HCT116 (cell line): ENCODE measurements around the gene TRAF3. TPM values are rescaled to one million over a fixed set of nuclear protein-coding genes. Genes with fewer than 3 reads are reported as not detected.

ENCODE experiments used
- ATAC-seq: fragments of 200-7000 bp; cut with Tn5 transposase; 2 replicates; pipeline ENCODE4 v1.9.1; 2020; ENCODE audit warnings: mild to moderate bottlenecking, moderate library complexity
- BruUV-seq: library from RNA; stranded (reverse); fragments of 400-500 nt; replicated peaks from 2 replicates; lab custom pipeline; 2021; lab: Mats Ljungman, UMichigan
- CTCF ChIA-PET: fragments of 300-600 bp; sonication (Branson Sonifier 250); formaldehyde crosslinking; loops from one replicate; lab custom pipeline; 2021; ENCODE audit warnings: antibody characterized with exemption; lab: Charles Lee
- POLR2A ChIA-PET: fragments of 300-600, 350-600 bp; sonication (Branson Sonifier 250); formaldehyde crosslinking; loops from one replicate; lab custom pipeline; 2021; ENCODE audit warnings: antibody characterized with exemption; lab: Charles Lee
- RAD21 ChIA-PET, 2 experiments: fragments of 300-600 bp; sonication (Branson Sonifier 250); formaldehyde crosslinking; loops; one replicate each; lab custom pipeline; 2023; ENCODE audit warnings: low total read pairs in 2 of 2; ENCODE audit not compliant: uncharacterized antibody in 2 of 2, unreplicated experiment in 2 of 2, low non-redundant PET in 1 of 2; lab: Charles Lee
- DNase-seq: peaks from one replicate; pipeline ENCODE4 v3.0.0-alpha.2; 2010; ENCODE audit warnings: low read depth, low spot score
- H2AFZ ChIP-seq: fragments of 200-600 bp; shearing (Covaris generic), sonication (generic); 2 replicates; pipeline ENCODE4 v1.6.1; 2017; ENCODE audit warnings: low read depth, mixed run types, mixed read lengths, antibody characterized with exemption, low read length; ENCODE audit not compliant: poor library complexity, severe bottlenecking
- H3K27ac ChIP-seq: 2 replicates; pipeline ENCODE4 v1.5.1; 2012; ENCODE audit warnings: low read depth, low read length
- H3K27me3 ChIP-seq: fragments of 200-600 bp; sonication (generic); 2 replicates; pipeline ENCODE4 v1.6.1; 2016; ENCODE audit warnings: mixed run types, low read length, mixed read lengths; ENCODE audit not compliant: insufficient read depth
- H3K36me3 ChIP-seq, 2 experiments: fragments of 200-500 bp in 1 of 2; fragments of 200-600 bp in 1 of 2; sonication (Bioruptor generic) in 1 of 2; sonication (generic) in 1 of 2; 2 replicates each; pipeline versions ENCODE4 v1.5.1 to v1.6.1; 2014 to 2016; ENCODE audit warnings: low read length in 2 of 2, inconsistent platforms in 1 of 2, mixed read lengths in 1 of 2, mixed run types in 1 of 2; ENCODE audit not compliant: insufficient read depth in 2 of 2, control insufficient read depth in 1 of 2
- H3K4me1 ChIP-seq, 2 experiments: fragments of 200-600 bp in 1 of 2; sonication (generic) in 1 of 2; 2 replicates each; pipeline versions ENCODE4 v1.5.1 to v1.6.1; 2012 to 2017; ENCODE audit warnings: low read length in 2 of 2, inconsistent platforms in 1 of 2, mild to moderate bottlenecking in 1 of 2, mixed read lengths in 1 of 2, mixed run types in 1 of 2, moderate library complexity in 1 of 2; ENCODE audit not compliant: insufficient read depth in 2 of 2, control insufficient read depth in 1 of 2
- H3K4me2 ChIP-seq: fragments of 200-600 bp; sonication (generic); 2 replicates; pipeline ENCODE4 v1.6.1; 2017; ENCODE audit warnings: mixed run types, low read length, mixed read lengths
- H3K4me3 ChIP-seq, 2 experiments: fragments of 200-600 bp in 1 of 2; sonication (generic) in 1 of 2; replicated peaks in 1 of 2; 2 replicates each; pipeline ENCODE4 v1.5.1; 2011 to 2016; ENCODE audit warnings: low read length in 2 of 2, control low read depth in 1 of 2, low read depth in 1 of 2, mild to moderate bottlenecking in 1 of 2, mixed read lengths in 1 of 2, mixed run types in 1 of 2
- H3K79me2 ChIP-seq: fragments of 200-600 bp; sonication (generic); 2 replicates; pipeline ENCODE4 v1.6.1; 2017; ENCODE audit warnings: mild to moderate bottlenecking, mixed run types, low read length, moderate library complexity, mixed read lengths; ENCODE audit not compliant: insufficient read depth
- H3K9ac ChIP-seq: fragments of 200-600 bp; sonication (generic); 2 replicates; pipeline ENCODE4 v1.6.1; 2016; ENCODE audit warnings: low read length, mixed read lengths
- H3K9me2 ChIP-seq: fragments of 200-600 bp; sonication (generic), shearing (Covaris generic); 2 replicates; pipeline ENCODE4 v1.6.1; 2017; ENCODE audit warnings: mixed run types, mild to moderate bottlenecking, moderate library complexity; ENCODE audit not compliant: insufficient read depth
- H3K9me3 ChIP-seq, 2 experiments: fragments of 200-500 bp in 1 of 2; fragments of 200-600 bp in 1 of 2; sonication (Bioruptor generic) in 1 of 2; sonication (generic) in 1 of 2; 2 replicates each; pipeline ENCODE4 v1.6.1; 2014 to 2017; ENCODE audit warnings: low read length in 2 of 2, mixed read lengths in 2 of 2, inconsistent platforms in 1 of 2, low read depth in 1 of 2, mild to moderate bottlenecking in 1 of 2, mixed run types in 1 of 2, moderate library complexity in 1 of 2; ENCODE audit not compliant: control insufficient read depth in 1 of 2, insufficient read depth in 1 of 2
- H4K20me1 ChIP-seq: fragments of 200-600 bp; sonication (generic), shearing (Covaris generic); 2 replicates; pipeline ENCODE4 v1.6.1; 2017; ENCODE audit warnings: mixed run types, mild to moderate bottlenecking, moderate library complexity; ENCODE audit not compliant: insufficient read depth
- CEBPB ChIP-seq: IDR thresholded peaks from 2 replicates; pipeline ENCODE4 v1.6.1; 2012; ENCODE audit warnings: low read depth
- CTCF ChIP-seq, 3 experiments: fragments of 200-600 bp in 1 of 3; sonication (generic) in 1 of 3; IDR thresholded peaks in 2 of 3; conservative IDR thresholded peaks in 1 of 3; 2 replicates each; pipeline ENCODE4 v1.5.1; 2012 to 2017; ENCODE audit warnings: low read depth in 2 of 3, low read length in 2 of 3, antibody characterized with exemption in 1 of 3, borderline replicate concordance in 1 of 3, control low read depth in 1 of 3, mild to moderate bottlenecking in 1 of 3, mixed read lengths in 1 of 3, mixed run types in 1 of 3, moderate library complexity in 1 of 3; ENCODE audit not compliant: insufficient read depth in 1 of 3
- ELF1 ChIP-seq: IDR thresholded peaks from 2 replicates; pipeline ENCODE4 v1.6.1; 2012; ENCODE audit warnings: low read depth, borderline replicate concordance
- EZH2 ChIP-seq: fragments of 200-600 bp; sonication (generic); IDR thresholded peaks from 2 replicates; pipeline ENCODE4 v1.6.1; 2017; ENCODE audit warnings: antibody characterized with exemption, mixed run types
- FOSL1 ChIP-seq: IDR thresholded peaks from 2 replicates; pipeline ENCODE4 v1.6.1; 2012; ENCODE audit warnings: low read depth
- POLR2A ChIP-seq: IDR thresholded peaks from 2 replicates; pipeline ENCODE4 v1.7.0; 2011; ENCODE audit warnings: borderline replicate concordance; ENCODE audit not compliant: insufficient read depth, insufficient read length; ENCODE audit errors: extremely low read depth
- POLR2AphosphoS5 ChIP-seq: IDR thresholded peaks from 2 replicates; pipeline ENCODE4 v1.6.1; 2011; ENCODE audit warnings: mild to moderate bottlenecking, low read depth, low read length, moderate library complexity
- RAD21 ChIP-seq: IDR thresholded peaks from 2 replicates; pipeline ENCODE4 v1.6.1; 2012; ENCODE audit warnings: low read depth, mild to moderate bottlenecking
- SIN3A ChIP-seq: IDR thresholded peaks from 2 replicates; pipeline ENCODE4 v1.6.1; 2012; ENCODE audit warnings: low read depth
- TCF7L2 ChIP-seq: IDR thresholded peaks from 2 replicates; pipeline ENCODE4 v1.7.0; 2011; ENCODE audit warnings: borderline replicate concordance, inconsistent platforms; ENCODE audit not compliant: insufficient read depth, insufficient read length; ENCODE audit errors: extremely low read depth
- ZBTB33 ChIP-seq: IDR thresholded peaks from 2 replicates; pipeline ENCODE4 v1.6.1; 2011; ENCODE audit warnings: mild to moderate bottlenecking, low read length, moderate library complexity; ENCODE audit not compliant: insufficient replicate concordance; ENCODE audit errors: extremely low read depth
- ZFX ChIP-seq: fragments of 450-650 bp; IDR thresholded peaks from 2 replicates; pipeline ENCODE4 v1.6.1; 2017
- ZNF274 ChIP-seq: fragments of 200-500 bp; sonication (Bioruptor generic); IDR thresholded peaks from 2 replicates; pipeline ENCODE4 v1.6.1; 2014; ENCODE audit warnings: mild to moderate bottlenecking, low read depth, low read length, inconsistent platforms
- intact Hi-C: fragments of 100-400 bp; cut with micrococcal nuclease; formaldehyde crosslinking; loops from 2 replicates; pipeline ENCODE4 v1.10.0; 2022
- total RNA-seq: library from RNA; stranded (reverse); gene quantifications from one replicate; pipeline ENCODE4 v1.2.1, GENCODE V29; 2021; ENCODE audit not compliant: unreplicated experiment

The TRAF3 gene
- total RNA-seq, 1 experiment from 2014 or later: 32.1 TPM

- RAD21 ChIA-PET: no interaction called here
- no peak for TF ChIP-seq ZNF274
- no peak for TF ChIP-seq FOSL1
- no peak for TF ChIP-seq TCF7L2
- no peak for TF ChIP-seq POLR2AphosphoS5
- TF ChIP-seq, all 23 proteins: peak for 0
Measured at GRCh38 chr14:102769049-102769327, 8.3 kb upstream of the TRAF3 start.

DNA sequence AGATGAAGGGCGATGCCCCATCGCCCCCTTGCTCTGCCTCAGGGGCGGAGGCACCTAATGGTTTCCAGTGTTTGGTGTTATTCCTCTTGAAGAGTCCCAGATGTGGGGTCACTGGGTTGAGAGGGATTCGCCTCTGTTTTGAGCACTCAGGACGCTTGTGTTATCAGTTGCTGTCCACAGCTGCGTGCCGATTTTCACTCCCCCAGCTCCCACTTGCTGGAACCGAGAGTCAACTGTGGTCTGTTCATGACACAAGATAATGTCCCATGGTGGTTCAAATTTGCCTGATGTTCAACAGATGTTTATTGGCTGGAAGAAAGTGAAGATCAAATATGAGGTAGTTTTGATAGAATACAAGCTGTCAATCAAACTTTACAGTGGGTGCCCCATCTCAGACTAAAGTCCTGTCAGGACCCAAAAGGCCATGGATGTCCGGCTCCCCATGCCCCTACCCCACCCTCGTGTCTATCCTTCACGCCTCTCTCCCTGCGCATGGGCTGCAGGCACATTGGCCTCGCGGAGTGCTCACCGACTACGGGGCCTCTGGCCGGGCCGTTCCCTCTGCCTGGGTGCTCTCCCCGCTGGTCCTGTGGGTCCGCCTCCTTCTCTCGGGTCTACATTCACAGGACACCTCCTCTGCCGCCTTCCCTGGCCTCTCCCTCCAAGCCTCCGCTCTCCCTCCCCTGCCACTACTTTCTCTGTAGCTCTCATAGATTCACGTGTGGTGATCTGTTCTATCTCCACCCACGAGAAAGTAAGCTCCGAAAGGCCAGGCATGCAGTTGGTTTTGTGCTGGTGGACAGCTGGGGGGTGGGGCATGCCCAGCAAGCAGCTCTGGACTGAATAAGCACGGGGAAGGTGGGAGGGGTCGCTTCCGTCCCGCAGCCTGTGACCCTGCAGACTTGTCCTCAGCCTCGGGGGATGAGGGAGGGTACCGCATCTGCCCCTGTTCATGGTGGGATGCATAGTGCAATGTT, 6.8 kb upstream of the TRAF3 start:
- no peaks in the 10 kb centered on the region for H3K9me3 ChIP-seq
- no peaks in the 10 kb centered on the region for H3K79me2 ChIP-seq
- CTCF ChIA-PET: no interaction called here
- DNase-seq: no peak
- no peak overlapping the region for H3K9ac ChIP-seq
- RAD21 ChIA-PET: no interaction called here
- H3K27me3 ChIP-seq: no peaks in the 10 kb centered on the region
- POLR2A ChIA-PET: no interaction called here
- H4K20me1 ChIP-seq: no peaks in the 10 kb centered on the region
- no peak overlapping the region for H3K27ac ChIP-seq
- no TSS peak for BruUV-seq
- H3K4me3 ChIP-seq: no peak overlapping the region
- no peak overlapping the region for H2AFZ ChIP-seq
- H3K4me1 ChIP-seq: peaks cover 3 to 12% of the 10 kb centered on the region in 2 experiments; a peak in 3 of 4 replicates
- H3K9me2 ChIP-seq: no peaks in the 10 kb centered on the region
- no peak overlapping the region for H3K4me2 ChIP-seq
- intact Hi-C loops: loop anchor here (10.0 kb wide), 1 partner anchor 246 kb away; no protein-coding TSS in a partner anchor
- ATAC-seq: no peak
- H3K36me3 ChIP-seq: no peaks in the 10 kb centered on the region
- no peak for TF ChIP-seq CEBPB
- no peak for TF ChIP-seq ZFX
- TF ChIP-seq EZH2: no peak
- TF ChIP-seq RAD21: no peak
- no peak for TF ChIP-seq SIN3A
- TF ChIP-seq TCF7L2: no peak
- TF ChIP-seq FOSL1: no peak
- TF ChIP-seq ELF1: no peak
- TF ChIP-seq POLR2A: no peak
- TF ChIP-seq ZBTB33: no peak
- no peak for TF ChIP-seq CTCF (IDR thresholded peaks at IDR 0.05 in 2 of 3, conservative IDR thresholded peaks at IDR 0.05 in 1 of 3; ENCODE audit: borderline replicate concordance in 1 of 3, insufficient read depth in 1 of 3, low read depth in 2 of 3, low read length in 2 of 3)

More at GRCh38 chr14:102769049-102769327, 8.3 kb upstream of the TRAF3 start:
- ATAC-seq (no peak), DNase-seq (no peak)
- intact Hi-C loops: no loop called here
- no peak overlapping the region for H2AFZ ChIP-seq
- no TSS peak for BruUV-seq
- H4K20me1 ChIP-seq: no peaks in the 10 kb centered on the region
- no peak overlapping the region for H3K27ac ChIP-seq
- no peak overlapping the region for H3K4me3 ChIP-seq
- H3K79me2 ChIP-seq: no peaks in the 10 kb centered on the region
- no peaks in the 10 kb centered on the region for H3K9me2 ChIP-seq
- H3K9ac ChIP-seq: no peak overlapping the region
- ChIA-PET POLR2A (no interaction called here), CTCF (no interaction called here)
- no peaks in the 10 kb centered on the region for H3K4me1 ChIP-seq
- H3K36me3 ChIP-seq: no peaks in the 10 kb centered on the region
- H3K4me2 ChIP-seq: no peak overlapping the region
- H3K27me3 ChIP-seq: no peaks in the 10 kb centered on the region
- H3K9me3 ChIP-seq: no peaks in the 10 kb centered on the region
